Endothelial cell of umbilical vein (primary cell): ENCODE results near the gene PKN1. TPM values are rescaled to one million over a fixed set of nuclear protein-coding genes. Genes with fewer than 3 reads are reported as not detected.

Experiments
- BruUV-seq: library from RNA; stranded (reverse); fragments of 400-500 nt; replicated peaks from 2 replicates; lab custom pipeline; 2021; lab: Mats Ljungman, UMichigan
- CTCF ChIA-PET: fragments of 300-600, 350-600 bp; sonication (Branson Sonifier 250); formaldehyde crosslinking; loops from one replicate; lab custom pipeline; 2021; ENCODE audit warnings: antibody characterized with exemption, inconsistent platforms; lab: Charles Lee
- POLR2A ChIA-PET: fragments of 300-600, 350-600 bp; sonication (Branson Sonifier 250); formaldehyde crosslinking; loops from one replicate; lab custom pipeline; 2021; ENCODE audit warnings: antibody characterized with exemption, inconsistent platforms; lab: Charles Lee
- DNase-seq: peaks from one replicate; pipeline ENCODE4 v3.0.0-alpha.2; 2011; ENCODE audit warnings: low read depth, low spot score
- FAIRE-seq: peaks from 2 replicates; lab custom pipeline; 2011; peaks lifted over from hg19 to GRCh38; lab: Jason Lieb, UNC
- H2AFZ ChIP-seq: 2 replicates; pipeline ENCODE4 v1.6.0; 2012; ENCODE audit warnings: low read depth, low read length, control low read depth, inconsistent platforms
- H3K27ac ChIP-seq: 2 replicates; pipeline ENCODE4 v1.5.1; 2011; ENCODE audit warnings: low read depth, mild to moderate bottlenecking, control low read depth, low read length, moderate library complexity; ENCODE audit not compliant: insufficient read depth
- H3K27me3 ChIP-seq, 2 experiments: 2 replicates each; pipeline versions ENCODE4 v1.6.0 to v1.6.1; 2011; ENCODE audit warnings: low read length in 2 of 2, mixed read lengths in 1 of 2; ENCODE audit not compliant: control insufficient read depth in 2 of 2, insufficient read depth in 2 of 2
- H3K36me3 ChIP-seq, 2 experiments: 2 replicates in 1 of 2; 3 replicates in 1 of 2; pipeline ENCODE4 v1.5.1; 2011; ENCODE audit warnings: low read length in 2 of 2, mild to moderate bottlenecking in 1 of 2, moderate library complexity in 1 of 2; ENCODE audit not compliant: control insufficient read depth in 2 of 2, insufficient read depth in 2 of 2; ENCODE audit errors: extremely low read depth in 1 of 2
- H3K4me1 ChIP-seq: 3 replicates; pipeline ENCODE4 v1.5.1; 2011; ENCODE audit warnings: mild to moderate bottlenecking, low read length; ENCODE audit not compliant: control insufficient read depth, insufficient read depth; ENCODE audit errors: extremely low read depth
- H3K4me2 ChIP-seq: 2 replicates; pipeline ENCODE4 v1.6.1; 2011; ENCODE audit warnings: low read length, control low read depth, mixed read lengths; ENCODE audit not compliant: insufficient read depth
- H3K4me3 ChIP-seq, 3 experiments: fragments of 200-600 bp in 1 of 3; sonication (generic), shearing (Covaris generic) in 1 of 3; replicated peaks in 1 of 3; 2 replicates each; pipeline ENCODE4 v1.5.1; 2011 to 2016; ENCODE audit warnings: control low read depth in 3 of 3, low read length in 3 of 3, mild to moderate bottlenecking in 2 of 3, inconsistent platforms in 1 of 3, low read depth in 1 of 3, moderate library complexity in 1 of 3; ENCODE audit not compliant: insufficient read depth in 1 of 3
- H3K79me2 ChIP-seq: 2 replicates; pipeline ENCODE4 v1.6.0; 2012; ENCODE audit warnings: low read length, inconsistent platforms; ENCODE audit not compliant: control insufficient read depth, insufficient read depth
- H3K9ac ChIP-seq: replicated peaks from 2 replicates; pipeline ENCODE3; 2011; ENCODE audit warnings: low read length, control low read depth; ENCODE audit not compliant: insufficient read depth; ENCODE audit errors: extremely low read depth
- H3K9me1 ChIP-seq: replicated peaks from 3 replicates; pipeline ENCODE4 v1.6.0; 2011; ENCODE audit warnings: mild to moderate bottlenecking, low read length; ENCODE audit not compliant: control insufficient read depth, insufficient read depth; ENCODE audit errors: extremely low read depth
- H3K9me3 ChIP-seq: replicated peaks from 2 replicates; pipeline ENCODE4 v1.5.1; 2012; ENCODE audit warnings: low read length, inconsistent platforms; ENCODE audit not compliant: control insufficient read depth, insufficient read depth
- H4K20me1 ChIP-seq: replicated peaks from 2 replicates; pipeline ENCODE3; 2011; ENCODE audit warnings: mild to moderate bottlenecking, low read length; ENCODE audit not compliant: control insufficient read depth, insufficient read depth; ENCODE audit errors: extremely low read depth
- EZH2 ChIP-seq: IDR thresholded peaks from 2 replicates; pipeline ENCODE4 v1.6.1; 2012; ENCODE audit warnings: borderline replicate concordance, low read depth, mild to moderate bottlenecking, moderate library complexity, low read length, inconsistent platforms; ENCODE audit not compliant: severe bottlenecking
- FOS ChIP-seq: IDR thresholded peaks from 2 replicates; pipeline ENCODE4 v1.6.1; 2011; ENCODE audit warnings: mild to moderate bottlenecking, low read length, moderate library complexity, borderline replicate concordance; ENCODE audit not compliant: insufficient read depth
- GATA2 ChIP-seq: IDR thresholded peaks from 2 replicates; pipeline ENCODE4 v1.7.0; 2011; ENCODE audit warnings: low read depth, mild to moderate bottlenecking, moderate library complexity, mixed read lengths, low read length; ENCODE audit not compliant: insufficient read length, insufficient read depth
- JUN ChIP-seq: IDR thresholded peaks from 2 replicates; pipeline ENCODE4 v1.6.1; 2011; ENCODE audit warnings: borderline replicate concordance, low read depth; ENCODE audit not compliant: insufficient read length, insufficient read depth
- MAX ChIP-seq: IDR thresholded peaks from 2 replicates; pipeline ENCODE4 v1.6.1; 2011; ENCODE audit not compliant: insufficient read depth, insufficient read length
- MYC ChIP-seq: IDR thresholded peaks from one replicate; pipeline ENCODE4 v1.6.1; 2011; ENCODE audit warnings: mild to moderate bottlenecking, low read depth, low read length
- POLR2A ChIP-seq: IDR thresholded peaks from 2 replicates; pipeline ENCODE4 v1.6.1; 2012; ENCODE audit warnings: low read depth, mild to moderate bottlenecking, control low read depth, low read length
- POLR2AphosphoS5 ChIP-seq: IDR thresholded peaks from 2 replicates; pipeline ENCODE4 v1.6.1; 2012; ENCODE audit warnings: low read depth, mild to moderate bottlenecking, control low read depth, low read length, moderate library complexity; ENCODE audit not compliant: insufficient read depth
- dilution Hi-C: fragments of 300-500 bp; cut with MboI; formaldehyde crosslinking; loops from one replicate; pipeline ENCODE4 v1.15.0; 2019; ENCODE audit warnings: low sequenced_read_pairs; ENCODE audit not compliant: extremely low pct_ligation_motif_present
- intact Hi-C: fragments of 100-400 bp; cut with micrococcal nuclease; formaldehyde crosslinking; loops from one replicate; pipeline ENCODE4 v1.10.0; 2022
- polyA plus RNA-seq, 4 experiments: library from polyadenylated mRNA; depleted of rRNA in 3 of 4; stranded (reverse) in 3 of 4; unstranded in 1 of 4; fragments of >200 nt; gene quantifications; 2 replicates each; pipeline versions ENCODE4 v1.2.1 to v1.2.3, GENCODE V29; 2011 to 2012; ENCODE audit warnings: missing spikeins in 1 of 4
- total RNA-seq: library from RNA; stranded (reverse); gene quantifications from 2 replicates; pipeline ENCODE4 v1.2.3, GENCODE V29; 2021
- TF ChIP-seq, protein P1 (sequence below), 2 donors: IDR thresholded peaks; 1 replicate in 1 of 2; 2 replicates in 1 of 2; pipeline ENCODE4 v1.5.1; 2011; ENCODE audit warnings: low read length in 2 of 2, mild to moderate bottlenecking in 2 of 2, moderate library complexity in 2 of 2, control low read depth in 1 of 2, inconsistent platforms in 1 of 2, low read depth in 1 of 2; ENCODE audit not compliant: insufficient read depth in 1 of 2; ENCODE audit errors: extremely low read depth in 1 of 2

Gene PKN1
- total and polyA plus RNA-seq, 2 donors (not counting 3 experiments of a cell fraction or from before 2014, with no cell fraction given): 148 to 302 TPM

- Histone ChIP-seq H3K27ac (no peak overlapping the region), H3K4me1 (peaks cover 15% of the 10 kb centered on the region), H3K4me2 (peak overlapping the region; percentile 88), H4K20me1 (peaks cover 3% of the 10 kb centered on the region), H3K9me3 (no peaks in the 10 kb centered on the region), H3K4me3 (peak overlapping the region in 1 of 3 experiments; percentile 8), H3K36me3 (peaks cover 10% of the 10 kb centered on the region in 2 experiments), H3K27me3 (no peaks in the 10 kb centered on the region), H3K79me2 (peaks cover 73% of the 10 kb centered on the region), H2AFZ (no peak overlapping the region), H3K9ac (no peak overlapping the region), H3K9me1 (no peaks in the 10 kb centered on the region)
- BruUV-seq: no TSS peak
- dilution Hi-C loops: no loop called here
- POLR2A ChIA-PET: no interaction called here
- no peak for TF ChIP-seq GATA2
- TF ChIP-seq, protein P1, sequence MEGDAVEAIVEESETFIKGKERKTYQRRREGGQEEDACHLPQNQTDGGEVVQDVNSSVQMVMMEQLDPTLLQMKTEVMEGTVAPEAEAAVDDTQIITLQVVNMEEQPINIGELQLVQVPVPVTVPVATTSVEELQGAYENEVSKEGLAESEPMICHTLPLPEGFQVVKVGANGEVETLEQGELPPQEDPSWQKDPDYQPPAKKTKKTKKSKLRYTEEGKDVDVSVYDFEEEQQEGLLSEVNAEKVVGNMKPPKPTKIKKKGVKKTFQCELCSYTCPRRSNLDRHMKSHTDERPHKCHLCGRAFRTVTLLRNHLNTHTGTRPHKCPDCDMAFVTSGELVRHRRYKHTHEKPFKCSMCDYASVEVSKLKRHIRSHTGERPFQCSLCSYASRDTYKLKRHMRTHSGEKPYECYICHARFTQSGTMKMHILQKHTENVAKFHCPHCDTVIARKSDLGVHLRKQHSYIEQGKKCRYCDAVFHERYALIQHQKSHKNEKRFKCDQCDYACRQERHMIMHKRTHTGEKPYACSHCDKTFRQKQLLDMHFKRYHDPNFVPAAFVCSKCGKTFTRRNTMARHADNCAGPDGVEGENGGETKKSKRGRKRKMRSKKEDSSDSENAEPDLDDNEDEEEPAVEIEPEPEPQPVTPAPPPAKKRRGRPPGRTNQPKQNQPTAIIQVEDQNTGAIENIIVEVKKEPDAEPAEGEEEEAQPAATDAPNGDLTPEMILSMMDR (IDR thresholded peaks at IDR 0.05; ENCODE audit: extremely low read depth in 1 of 2, insufficient read depth in 1 of 2, low read depth in 1 of 2, low read length in 2 of 2): no peak
- TF ChIP-seq MAX: no peak
- no peak for FAIRE-seq
- CTCF ChIA-PET: interaction anchor here (0.6 to 1.8 kb wide), 3 partner anchors 11 to 276 kb away, joined by 3 to 6 read pairs (median 3); no protein-coding TSS in a partner anchor
- DNase-seq: no peak
- intact Hi-C loops: no loop called here
Observed at GRCh38 chr19:14416817-14417231, 16.3 kb upstream of the PKN1 start.

GRCh38 chr19:14418856-14419105 is 14.3 kb upstream of the PKN1 start:
- FAIRE-seq (no peak), DNase-seq (no peak)
- Histone ChIP-seq H3K4me1 (peaks cover 15% of the 10 kb centered on the region), H3K9me1 (no peaks in the 10 kb centered on the region), H3K4me2 (peak overlapping the region; percentile 88), H4K20me1 (peaks cover 3% of the 10 kb centered on the region), H3K79me2 (peaks cover 53% of the 10 kb centered on the region), H3K4me3 (peak overlapping the region; percentile 78 to 98 (median 82)), H3K36me3 (peaks cover 0 to 2% of the 10 kb centered on the region in 2 experiments), H2AFZ (no peak overlapping the region), H3K9me3 (no peaks in the 10 kb centered on the region), H3K27ac (peak overlapping the region; percentile 87), H3K9ac (peak overlapping the region; percentile 92), H3K27me3 (no peaks in the 10 kb centered on the region)
- CTCF ChIA-PET: no interaction called here
- no TSS peak for BruUV-seq
- POLR2A ChIA-PET: no interaction called here
- intact Hi-C loops: loop anchor here (1.0 kb wide), 2 partner anchors 12 to 17 kb away; no protein-coding TSS in a partner anchor
- dilution Hi-C loops: no loop called here
- TF ChIP-seq JUN (no peak), MAX (no peak), POLR2A (peak; percentile 40), GATA2 (no peak), POLR2AphosphoS5 (no peak), FOS (no peak), EZH2 (no peak), MYC (peak; percentile 0)
- TF ChIP-seq, protein P1 (IDR thresholded peaks at IDR 0.05; ENCODE audit: extremely low read depth in 1 of 2, insufficient read depth in 1 of 2, low read depth in 1 of 2, low read length in 2 of 2): no peak
